ENCODE data around the gene EHMT1. TPM values are rescaled to one million over a fixed set of nuclear protein-coding genes. Genes with fewer than 3 reads are reported as not detected.

Gene EHMT1
- polyA plus RNA-seq, 6 donors from 2014 or later: 6.7 to 45.0 (median 31.5) TPM

DNA sequence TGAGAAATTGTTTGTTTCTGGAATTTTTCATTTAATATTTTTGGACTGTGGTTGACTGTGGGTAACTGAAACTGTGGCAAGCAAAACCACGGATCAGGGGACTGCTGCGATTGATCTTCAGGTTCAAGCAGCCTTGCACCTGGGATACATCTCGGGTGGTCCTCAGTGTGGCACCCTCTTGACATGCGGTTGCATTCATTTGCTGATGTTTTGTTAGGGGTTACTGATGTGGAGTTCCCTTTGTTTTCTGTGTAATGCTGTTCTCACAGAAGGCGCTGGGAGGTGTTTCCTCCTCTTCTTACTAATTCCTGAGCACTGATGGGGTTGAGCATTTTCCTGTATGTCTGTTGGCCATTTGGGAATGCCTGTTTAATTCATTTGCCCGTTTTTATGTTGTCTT is 60.4 kb downstream of the EHMT1 start:
- Mint-ChIP-seq H3K4me3 (peak overlapping the region; percentile 34 to 89 (median 80)), H3K4me1 (peaks cover 38 to 79% (median 69%) of the 10 kb centered on the region in 3 donors), H3K27ac (peak overlapping the region; percentile 92 to 98 (median 96)), H3K9me3 (peaks cover 0 to 3% (median 0%) of the 10 kb centered on the region in 7 donors), H3K36me3 (peaks cover 7 to 9% of the 10 kb centered on the region in 2 donors), H3K27me3 (no peaks in the 10 kb centered on the region)
- ATAC-seq (ENCODE audit: low read depth in 2 of 2) (peak; percentile 79 to 80), DNase-seq (peak; percentile 58)

DNA sequence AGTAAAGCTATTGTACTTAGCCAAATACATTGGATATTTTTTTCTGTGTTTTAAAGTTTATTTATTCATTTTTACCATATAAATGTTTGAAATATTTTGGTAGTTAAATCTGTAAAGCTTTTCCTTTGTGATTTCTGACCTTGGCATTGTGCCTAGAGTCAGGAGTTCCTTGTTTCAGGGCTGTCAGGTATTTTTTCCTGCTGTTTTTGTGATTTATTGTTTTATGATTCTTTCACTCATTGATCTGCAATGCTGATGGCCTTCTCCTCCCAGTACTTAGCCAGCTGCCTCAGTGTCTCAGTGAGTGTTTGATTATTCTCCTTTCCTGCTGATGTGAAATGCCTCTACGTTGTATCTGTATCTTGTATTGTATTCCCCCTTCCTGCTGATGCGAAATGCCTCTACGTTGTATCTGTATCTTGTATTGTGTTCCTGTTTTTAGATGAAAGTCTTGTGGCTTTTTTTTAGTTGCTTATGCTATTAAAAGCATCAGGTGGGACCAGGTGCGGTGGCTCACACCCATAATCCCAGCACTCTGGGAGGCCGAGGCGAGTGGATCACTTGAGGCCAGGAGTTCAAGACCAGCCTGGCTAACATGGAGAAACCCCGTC is 61.0 kb downstream of the EHMT1 start:
- no peaks in the 10 kb centered on the region for H3K27me3 Mint-ChIP-seq
- H3K4me1 Mint-ChIP-seq: peaks cover 34 to 78% (median 68%) of the 10 kb centered on the region in 3 donors
- H3K4me3 Mint-ChIP-seq: peak overlapping the region; percentile 22 to 89 (median 80)
- DNase-seq: peak; percentile 16
- H3K9me3 Mint-ChIP-seq: peaks cover 0 to 3% (median 0%) of the 10 kb centered on the region in 7 donors
- peak; percentile 52 to 58 for ATAC-seq (ENCODE audit: low read depth in 2 of 2)
- H3K36me3 Mint-ChIP-seq: peaks cover 7 to 9% of the 10 kb centered on the region in 2 donors
- peak overlapping the region; percentile 92 to 98 (median 96) for H3K27ac Mint-ChIP-seq

DNA sequence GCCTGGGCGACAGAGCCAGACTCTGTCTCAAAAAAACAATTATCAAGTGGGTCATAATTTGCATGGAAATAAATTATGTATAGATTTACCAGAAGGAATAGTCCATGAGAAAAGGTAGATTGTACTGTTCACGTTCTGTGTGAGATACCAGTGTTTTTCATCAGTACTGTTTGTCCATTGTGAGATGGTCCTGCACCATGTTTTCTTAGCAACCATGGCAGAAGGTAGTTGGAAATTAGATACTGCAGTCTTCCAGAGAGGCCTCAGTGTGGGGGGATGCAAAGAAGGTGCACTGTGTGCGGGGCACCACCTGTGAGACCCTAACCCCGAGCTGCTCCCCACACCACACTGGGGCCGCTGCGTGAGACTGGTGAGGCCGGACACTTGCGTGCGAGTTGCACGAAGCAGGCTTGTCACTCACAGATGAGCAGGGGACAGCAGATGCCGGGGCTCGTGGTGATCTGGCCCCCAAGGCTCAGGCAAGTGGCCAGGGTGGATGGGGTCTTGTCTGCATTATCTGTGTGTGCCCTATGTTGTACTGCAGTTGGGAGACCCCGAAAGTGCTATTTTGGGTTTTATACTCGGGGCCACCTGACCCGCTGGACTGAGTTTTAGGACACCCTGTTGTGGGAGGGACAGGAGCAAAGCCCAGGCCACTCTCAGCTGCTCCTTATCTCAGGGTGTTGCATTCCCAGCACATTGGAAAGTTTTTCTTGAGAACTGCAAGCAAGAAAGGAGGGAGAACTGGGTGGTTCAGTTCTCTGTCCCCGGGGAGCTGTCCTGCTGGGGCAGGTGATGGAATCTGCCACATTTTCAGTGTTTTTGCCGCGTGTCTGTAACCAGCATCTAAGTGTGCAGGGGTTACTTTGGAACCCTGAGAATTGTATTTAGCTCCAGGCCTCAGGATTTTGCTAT is 61.9 kb downstream of the EHMT1 start:
- peaks cover 7 to 11% of the 10 kb centered on the region in 2 donors for H3K36me3 Mint-ChIP-seq
- no peaks in the 10 kb centered on the region for H3K27me3 Mint-ChIP-seq
- ATAC-seq (ENCODE audit: low read depth in 2 of 2): no peak
- peak overlapping the region in 6 of 8 donors; percentile 53 to 89 (median 80) for H3K4me3 Mint-ChIP-seq
- H3K4me1 Mint-ChIP-seq: peaks cover 37 to 77% (median 70%) of the 10 kb centered on the region in 3 donors
- DNase-seq: no peak
- H3K9me3 Mint-ChIP-seq: peaks cover 0 to 3% (median 0%) of the 10 kb centered on the region in 7 donors
- peak overlapping the region; percentile 92 to 98 (median 96) for H3K27ac Mint-ChIP-seq

DNA sequence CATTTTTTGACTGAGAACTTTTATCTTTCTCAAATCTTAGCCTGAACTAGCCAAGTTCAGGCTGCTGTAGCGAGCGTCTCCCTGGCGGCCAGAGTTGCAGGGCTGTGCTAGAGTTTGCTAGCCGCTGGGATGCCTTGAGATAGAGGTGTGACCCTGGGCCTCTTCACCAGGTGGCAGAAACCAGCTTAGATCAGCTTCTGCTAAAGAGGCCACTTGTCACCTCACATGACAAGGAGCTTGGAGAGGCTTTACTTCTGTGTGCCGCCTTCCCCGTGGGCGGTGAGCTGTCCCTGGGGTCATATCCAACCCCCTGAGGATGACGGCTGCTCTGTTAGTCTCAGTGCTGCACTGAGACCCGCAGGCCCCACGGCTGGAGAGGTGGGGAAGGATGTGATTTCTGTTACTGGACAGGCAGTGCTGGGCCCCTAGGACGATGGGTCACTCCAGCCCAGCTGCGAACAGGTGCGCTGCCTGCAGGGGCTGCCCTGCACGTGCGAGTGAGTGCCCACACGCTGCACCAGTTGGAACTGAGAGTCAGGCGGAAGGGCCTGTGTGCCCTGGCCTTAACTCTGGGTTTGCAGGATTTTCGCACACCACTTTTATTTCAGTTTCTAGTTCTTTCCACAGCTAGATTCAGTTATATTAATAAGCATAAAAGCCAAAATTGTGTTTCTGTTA is 63.8 kb downstream of the EHMT1 start:
- ATAC-seq (ENCODE audit: low read depth in 2 of 2) (peak; percentile 37 to 47), DNase-seq (peak; percentile 19)
- Mint-ChIP-seq H3K36me3 (peaks cover 7 to 20% of the 10 kb centered on the region in 2 donors), H3K4me3 (peak overlapping the region in 1 of 8 donors; percentile 42), H3K27ac (peak overlapping the region; percentile 28 to 92 (median 86)), H3K27me3 (no peaks in the 10 kb centered on the region), H3K9me3 (peaks cover 0 to 3% (median 0%) of the 10 kb centered on the region in 7 donors), H3K4me1 (peaks cover 48 to 86% (median 77%) of the 10 kb centered on the region in 3 donors)

DNA sequence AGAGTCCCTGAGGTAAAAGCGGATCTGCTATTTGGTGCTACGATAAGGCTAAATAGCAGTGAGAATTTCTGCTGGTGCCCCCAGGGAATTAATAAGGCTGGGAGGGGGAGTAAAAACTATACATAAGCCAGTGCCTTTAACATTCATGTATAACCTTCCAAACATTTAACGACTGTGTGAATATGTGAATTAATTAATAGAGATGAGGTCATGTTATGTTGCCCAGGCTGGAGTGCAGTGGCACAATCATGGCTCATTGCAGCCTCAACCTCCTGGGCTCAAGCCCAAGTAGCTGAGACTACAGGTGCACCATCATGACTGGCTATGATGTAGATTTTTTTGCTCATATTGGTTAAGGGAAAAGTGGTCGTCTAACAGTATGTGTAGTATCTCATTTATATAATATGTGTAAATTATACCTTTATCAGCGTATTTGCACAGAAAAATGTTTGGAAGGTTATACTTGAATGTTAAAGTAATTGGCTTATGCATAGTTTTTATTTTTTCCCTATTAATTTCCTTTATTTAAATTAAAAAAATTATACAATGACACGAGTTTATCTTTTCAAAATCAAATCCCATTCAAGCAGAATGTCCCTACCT is 64.6 kb downstream of the EHMT1 start:
- Mint-ChIP-seq H3K27me3 (no peaks in the 10 kb centered on the region), H3K4me3 (peak overlapping the region in 1 of 8 donors; percentile 54), H3K9me3 (peaks cover 0 to under 1% (median 0%) of the 10 kb centered on the region in 7 donors), H3K4me1 (peaks cover 48 to 85% (median 81%) of the 10 kb centered on the region in 3 donors), H3K27ac (peak overlapping the region in 5 of 6 donors; percentile 52 to 92 (median 86)), H3K36me3 (peaks cover 3 to 16% of the 10 kb centered on the region in 2 donors)
- ATAC-seq (ENCODE audit: low read depth in 2 of 2) (no peak), DNase-seq (no peak)

DNA sequence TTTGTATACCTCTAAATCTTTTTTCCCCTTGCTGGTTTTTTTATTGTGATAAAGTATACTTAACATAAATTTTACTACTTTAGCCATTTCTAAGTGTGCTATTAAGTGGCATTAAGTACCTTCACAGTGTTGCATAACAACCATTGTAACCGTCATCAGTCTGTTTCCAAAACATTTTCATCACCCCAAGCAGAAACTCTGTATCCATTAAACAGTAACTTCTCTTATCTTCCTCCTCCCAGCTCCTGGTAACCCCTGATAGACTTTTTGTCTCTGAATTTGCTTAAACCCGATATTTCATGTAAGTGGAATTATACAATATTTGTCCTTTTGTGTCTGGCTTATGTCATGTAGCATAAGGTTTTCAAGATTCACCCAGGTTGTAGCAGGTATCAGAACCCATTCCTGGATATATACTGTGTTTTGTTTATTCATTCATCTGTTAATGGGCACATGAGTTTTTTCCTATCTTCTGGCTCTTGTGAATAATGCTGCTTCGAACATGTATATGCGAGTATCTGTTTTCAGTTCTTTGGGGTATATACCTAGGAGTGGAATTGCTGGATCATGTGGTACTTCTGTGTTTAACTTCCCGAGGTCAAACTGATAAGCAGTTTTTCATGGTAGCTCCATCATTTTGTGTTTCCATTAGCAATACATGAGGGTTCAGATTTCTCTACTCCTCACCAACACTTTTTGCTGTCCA is 66.4 kb downstream of the EHMT1 start:
- Mint-ChIP-seq H3K27ac (peak overlapping the region in 3 of 6 donors; percentile 1 to 41 (median 36)), H3K4me1 (peaks cover 49 to 87% (median 81%) of the 10 kb centered on the region in 3 donors), H3K36me3 (peaks cover 0 to 11% of the 10 kb centered on the region in 2 donors)

DNA sequence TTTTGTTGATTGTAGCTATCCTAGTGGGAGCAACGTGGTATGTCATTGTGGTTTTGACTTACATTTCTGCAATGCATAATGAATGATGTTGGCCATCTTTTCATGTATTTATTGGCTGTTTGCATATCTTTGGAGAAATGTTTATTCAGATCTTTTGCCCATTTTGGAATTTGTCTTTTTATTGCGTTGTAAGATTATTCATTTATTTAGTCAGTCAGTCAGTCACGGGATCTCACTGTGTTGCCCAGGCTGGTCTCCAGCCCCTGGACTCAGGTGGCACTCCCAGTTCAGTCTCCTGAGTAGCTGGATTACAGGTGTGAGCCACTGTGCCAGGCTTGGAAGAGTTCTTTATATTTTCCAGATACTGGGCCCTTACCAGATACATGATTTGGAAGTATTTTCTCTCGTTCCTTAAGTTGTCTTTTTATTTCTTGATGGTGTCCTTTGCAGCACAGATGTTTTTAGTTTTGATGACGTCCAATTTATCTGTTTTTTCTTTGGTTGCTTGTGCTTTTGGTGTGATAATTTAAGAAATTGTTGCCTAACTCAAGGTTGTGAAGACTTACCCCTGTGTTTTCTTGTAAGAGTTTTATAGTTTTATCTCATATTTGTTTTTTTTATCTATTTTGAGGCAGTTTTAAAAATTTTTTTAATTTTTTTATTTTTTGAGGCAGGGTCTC is 67.1 kb downstream of the EHMT1 start:
- Mint-ChIP-seq H3K4me1 (peaks cover 48 to 87% (median 79%) of the 10 kb centered on the region in 3 donors), H3K27ac (peak overlapping the region in 4 of 6 donors; percentile 12 to 39 (median 35)), H3K9me3 (no peaks in the 10 kb centered on the region), H3K27me3 (no peaks in the 10 kb centered on the region), H3K4me3 (no peak overlapping the region), H3K36me3 (peaks cover 0 to 11% of the 10 kb centered on the region in 2 donors)
- ATAC-seq (ENCODE audit: low read depth in 2 of 2) (no peak), DNase-seq (no peak)

More for the DNA sequence above, 66.4 kb downstream of the EHMT1 start:
- ATAC-seq (ENCODE audit: low read depth in 2 of 2) (no peak), DNase-seq (no peak)
- Mint-ChIP-seq H3K27me3 (no peaks in the 10 kb centered on the region), H3K4me3 (no peak overlapping the region), H3K9me3 (no peaks in the 10 kb centered on the region)

DNA sequence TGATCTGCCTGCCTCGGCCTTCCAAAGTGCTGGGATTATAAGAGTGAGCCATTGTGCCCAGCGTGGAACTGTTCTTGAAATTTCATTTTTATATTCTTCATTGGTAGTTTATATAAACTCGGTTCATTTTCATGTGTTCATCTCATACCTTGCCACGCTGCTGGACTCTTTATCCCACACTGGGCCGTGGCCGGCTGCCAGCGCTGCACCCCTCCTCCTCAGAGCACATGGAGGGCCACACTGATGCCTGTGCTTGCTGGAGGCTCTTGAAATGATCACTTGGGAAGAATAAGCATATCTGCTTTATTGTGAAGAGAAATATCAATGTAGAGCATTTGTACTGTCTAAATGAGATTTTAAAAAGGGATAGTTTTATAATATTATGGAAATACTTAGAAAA is 69.5 kb downstream of the EHMT1 start:
- DNase-seq (no peak), ATAC-seq (ENCODE audit: low read depth in 2 of 2) (no peak)
- peak overlapping the region in 3 of 6 donors; percentile 50 to 81 (median 52) for H3K27ac Mint-ChIP-seq
- no peak overlapping the region for H3K4me3 Mint-ChIP-seq
- peaks cover 0 to 11% of the 10 kb centered on the region in 2 donors for H3K36me3 Mint-ChIP-seq
- H3K4me1 Mint-ChIP-seq: peaks cover 61 to 85% (median 76%) of the 10 kb centered on the region in 3 donors
- no peaks in the 10 kb centered on the region for H3K27me3 Mint-ChIP-seq
- no peaks in the 10 kb centered on the region for H3K9me3 Mint-ChIP-seq

DNA sequence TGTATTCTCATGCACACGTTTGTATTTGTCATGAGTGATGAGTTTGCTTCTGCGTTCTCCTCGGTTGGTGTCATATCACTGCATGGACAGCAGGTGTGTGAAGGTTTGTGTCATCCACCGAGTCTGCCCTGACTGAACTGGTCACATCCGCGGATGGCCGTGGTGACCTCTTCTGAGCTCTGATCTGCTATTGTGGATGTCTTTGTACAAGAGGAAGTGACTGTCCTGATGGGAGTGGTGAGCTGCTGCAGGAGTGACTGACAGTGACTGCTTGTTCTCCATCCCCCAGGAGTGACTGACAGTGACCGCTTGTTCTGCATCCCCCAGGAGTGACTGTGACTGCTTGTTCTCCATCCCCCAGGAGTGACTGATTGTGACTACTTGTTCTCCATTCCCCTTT is 69.9 kb downstream of the EHMT1 start:
- H3K27me3 Mint-ChIP-seq: no peaks in the 10 kb centered on the region
- H3K4me1 Mint-ChIP-seq: peaks cover 61 to 80% (median 74%) of the 10 kb centered on the region in 3 donors
- H3K27ac Mint-ChIP-seq: peak overlapping the region in 5 of 6 donors; percentile 30 to 96 (median 51)
- ATAC-seq (ENCODE audit: low read depth in 2 of 2): no peak
- H3K9me3 Mint-ChIP-seq: no peaks in the 10 kb centered on the region
- peaks cover 0 to 11% of the 10 kb centered on the region in 2 donors for H3K36me3 Mint-ChIP-seq
- H3K4me3 Mint-ChIP-seq: peak overlapping the region in 3 of 8 donors; percentile 16 to 58 (median 26)
- no peak for DNase-seq

DNA sequence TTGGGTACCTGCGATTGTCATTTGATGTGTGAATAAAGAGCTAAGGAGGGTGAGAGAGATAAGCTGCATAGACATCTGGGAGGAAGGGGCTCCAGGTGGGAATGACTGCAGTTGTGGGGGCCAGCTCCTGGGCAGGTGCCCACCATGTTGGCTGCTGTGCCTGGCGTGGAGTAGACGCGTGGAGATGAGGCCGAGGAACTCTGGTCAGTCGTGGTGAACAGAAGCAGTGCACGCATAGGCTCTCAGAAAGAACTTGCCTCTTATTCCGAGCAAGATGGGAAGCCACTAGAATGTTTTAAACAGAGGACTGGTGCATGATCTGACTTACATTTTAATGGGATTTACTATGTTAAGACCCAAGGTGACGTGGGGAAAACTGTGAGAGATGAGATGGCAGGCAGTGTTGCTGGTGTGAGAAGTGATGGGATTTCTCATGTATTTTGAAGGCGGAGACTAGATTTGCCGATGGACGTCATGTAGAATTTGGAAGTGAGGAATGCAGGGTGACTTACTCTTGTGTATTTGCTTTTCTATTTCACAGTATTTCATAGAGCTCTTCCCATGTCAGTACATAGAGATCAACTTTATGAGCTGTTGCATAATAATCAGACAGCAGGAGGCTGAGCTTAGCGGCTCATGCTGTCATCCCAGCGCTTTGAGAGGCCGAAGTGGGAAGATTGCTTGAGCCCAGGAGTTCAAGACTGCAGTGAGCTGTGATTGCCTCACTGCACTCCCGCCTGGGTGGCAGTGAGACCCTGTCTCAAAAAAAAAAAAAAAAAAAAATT is 71.1 kb downstream of the EHMT1 start:
- Mint-ChIP-seq H3K9me3 (no peaks in the 10 kb centered on the region), H3K36me3 (peaks cover 0 to 11% of the 10 kb centered on the region in 2 donors), H3K27me3 (no peaks in the 10 kb centered on the region), H3K4me3 (peak overlapping the region in 4 of 8 donors; percentile 4 to 66 (median 56)), H3K27ac (peak overlapping the region; percentile 33 to 96 (median 59)), H3K4me1 (peaks cover 67 to 82% (median 74%) of the 10 kb centered on the region in 3 donors)
- DNase-seq (no peak), ATAC-seq (ENCODE audit: low read depth in 2 of 2) (no peak)

All from naive B cell (primary cell).